AG04449 (cell line): ENCODE data around the gene SNN.

Source experiments
- CTCF ChIA-PET: fragments of 350-600 bp; formaldehyde crosslinking; extraction: SDS; loops from one replicate; lab custom pipeline; 2021; ENCODE audit warnings: antibody characterized with exemption; lab: Yijun Ruan, JAX
- POLR2A ChIA-PET: fragments of 400-600, 350-600 bp; formaldehyde crosslinking; extraction: SDS; loops from one replicate; lab custom pipeline; 2020; ENCODE audit warnings: antibody characterized with exemption, inconsistent platforms; lab: Yijun Ruan, JAX
- DNase-seq: peaks from one replicate; pipeline ENCODE4 v3.0.0-alpha.2; 2010; ENCODE audit warnings: low read depth, low spot score
- H3K4me3 ChIP-seq: 2 replicates; pipeline ENCODE4 v1.5.1; 2011; ENCODE audit warnings: low read depth, mild to moderate bottlenecking, control low read depth, low read length
- TF ChIP-seq, protein P1 (sequence below): IDR thresholded peaks from one replicate; pipeline ENCODE4 v1.5.1; 2011; ENCODE audit warnings: mild to moderate bottlenecking, moderate library complexity, low read length, control low read depth, inconsistent platforms; ENCODE audit not compliant: insufficient read depth; ENCODE audit errors: missing control alignments

The SNN gene

DNA sequence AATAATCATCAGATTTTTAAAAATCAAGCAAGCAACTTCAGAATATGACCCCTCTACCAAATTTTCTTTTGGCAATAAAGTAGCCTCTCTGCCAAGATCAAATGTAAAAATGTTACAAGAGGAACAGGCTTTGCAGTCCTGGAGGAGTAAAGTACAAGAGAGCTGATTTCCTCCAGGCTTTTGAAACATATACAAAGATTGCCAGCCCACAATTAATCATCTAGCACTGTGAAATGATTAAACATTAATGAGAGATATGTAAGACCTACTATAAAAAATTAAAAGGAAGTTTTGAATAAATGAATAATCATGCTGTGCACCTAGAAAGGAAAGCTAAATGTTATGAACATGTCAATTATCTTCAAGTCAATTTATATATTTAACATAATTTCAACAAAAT is 48.1 kb downstream of the SNN start:
- POLR2A ChIA-PET: no interaction called here
- TF ChIP-seq, protein P1, sequence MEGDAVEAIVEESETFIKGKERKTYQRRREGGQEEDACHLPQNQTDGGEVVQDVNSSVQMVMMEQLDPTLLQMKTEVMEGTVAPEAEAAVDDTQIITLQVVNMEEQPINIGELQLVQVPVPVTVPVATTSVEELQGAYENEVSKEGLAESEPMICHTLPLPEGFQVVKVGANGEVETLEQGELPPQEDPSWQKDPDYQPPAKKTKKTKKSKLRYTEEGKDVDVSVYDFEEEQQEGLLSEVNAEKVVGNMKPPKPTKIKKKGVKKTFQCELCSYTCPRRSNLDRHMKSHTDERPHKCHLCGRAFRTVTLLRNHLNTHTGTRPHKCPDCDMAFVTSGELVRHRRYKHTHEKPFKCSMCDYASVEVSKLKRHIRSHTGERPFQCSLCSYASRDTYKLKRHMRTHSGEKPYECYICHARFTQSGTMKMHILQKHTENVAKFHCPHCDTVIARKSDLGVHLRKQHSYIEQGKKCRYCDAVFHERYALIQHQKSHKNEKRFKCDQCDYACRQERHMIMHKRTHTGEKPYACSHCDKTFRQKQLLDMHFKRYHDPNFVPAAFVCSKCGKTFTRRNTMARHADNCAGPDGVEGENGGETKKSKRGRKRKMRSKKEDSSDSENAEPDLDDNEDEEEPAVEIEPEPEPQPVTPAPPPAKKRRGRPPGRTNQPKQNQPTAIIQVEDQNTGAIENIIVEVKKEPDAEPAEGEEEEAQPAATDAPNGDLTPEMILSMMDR: no peak
- CTCF ChIA-PET: interaction anchor here (0.8 to 14.2 kb wide), 8 partner anchors 9 to 754 kb away, joined by 3 to 174 read pairs (median 28); no protein-coding TSS in a partner anchor
- no peak for DNase-seq
- H3K4me3 ChIP-seq: no peak overlapping the region

- TF ChIP-seq, protein P1: no peak
- ChIA-PET CTCF (interaction anchor here (2.0 to 14.2 kb wide), 3 partner anchors 21 to 320 kb away, joined by 7 to 174 read pairs (median 161); no protein-coding TSS in a partner anchor), POLR2A (no interaction called here)
- H3K4me3 ChIP-seq: no peak overlapping the region
- DNase-seq: no peak
Observed at GRCh38 chr16:11717811-11718210, 49.6 kb downstream of the SNN start.

- DNase-seq: no peak
- no peak overlapping the region for H3K4me3 ChIP-seq
- ChIA-PET CTCF (interaction anchor here (0.5 to 14.2 kb wide), 5 partner anchors 9 to 321 kb away, joined by 3 to 174 read pairs (median 7); no protein-coding TSS in a partner anchor), POLR2A (no interaction called here)
- TF ChIP-seq, protein P1: no peak
Observed at GRCh38 chr16:11719171-11719570, 50.9 kb downstream of the SNN start.

GRCh38 chr16:11719762-11720161 is 51.5 kb downstream of the SNN start:
- H3K4me3 ChIP-seq: no peak overlapping the region
- TF ChIP-seq, protein P1: no peak
- DNase-seq: no peak
- POLR2A ChIA-PET: no interaction called here
- CTCF ChIA-PET: interaction anchor here (12.0 to 14.2 kb wide), 2 partner anchors 312 to 322 kb away, joined by 161 to 174 read pairs; no protein-coding TSS in a partner anchor

- no peak overlapping the region for H3K4me3 ChIP-seq
- POLR2A ChIA-PET: no interaction called here
Observed at GRCh38 chr16:11721781-11722467, 53.7 kb downstream of the SNN start.

GRCh38 chr16:11722468-11722808 is 54.2 kb downstream of the SNN start:
- no peak overlapping the region for H3K4me3 ChIP-seq
- CTCF ChIA-PET: interaction anchor here (0.6 to 4.8 kb wide), 7 partner anchors 8 to 467 kb away, joined by 3 to 38 read pairs (median 3); partner anchors contain the start of gene SOCS1
- DNase-seq: no peak
- POLR2A ChIA-PET: no interaction called here
- TF ChIP-seq, protein P1: no peak

More at GRCh38 chr16:11721781-11722467, 53.7 kb downstream of the SNN start:
- CTCF ChIA-PET: interaction anchor here (1.2 to 4.8 kb wide), 4 partner anchors 8 to 189 kb away, joined by 3 to 38 read pairs (median 4); no protein-coding TSS in a partner anchor
- no peak for DNase-seq
- TF ChIP-seq, protein P1: no peak
